Uterus (tissue), 2 donors: ENCODE data around the gene BOD1L1.

Source experiments
- CTCF ChIP-seq, 4 experiments: fragments of 200-600 bp in 2 of 4; fragments of 450-650 bp in 2 of 4; sonication (generic) in 2 of 4; IDR thresholded peaks; one replicate each; pipeline ENCODE4 v1.5.1; 2016 to 2019; ENCODE audit warnings: antibody characterized with exemption in 4 of 4, mild to moderate bottlenecking in 2 of 4, moderate library complexity in 1 of 4
- POLR2A ChIP-seq, 2 donors: fragments of 450-650 bp; IDR thresholded peaks; one replicate each; pipeline ENCODE4 v1.6.1; 2016; ENCODE audit warnings: antibody characterized with exemption in 2 of 2, mild to moderate bottlenecking in 1 of 2, moderate library complexity in 1 of 2

DNA sequence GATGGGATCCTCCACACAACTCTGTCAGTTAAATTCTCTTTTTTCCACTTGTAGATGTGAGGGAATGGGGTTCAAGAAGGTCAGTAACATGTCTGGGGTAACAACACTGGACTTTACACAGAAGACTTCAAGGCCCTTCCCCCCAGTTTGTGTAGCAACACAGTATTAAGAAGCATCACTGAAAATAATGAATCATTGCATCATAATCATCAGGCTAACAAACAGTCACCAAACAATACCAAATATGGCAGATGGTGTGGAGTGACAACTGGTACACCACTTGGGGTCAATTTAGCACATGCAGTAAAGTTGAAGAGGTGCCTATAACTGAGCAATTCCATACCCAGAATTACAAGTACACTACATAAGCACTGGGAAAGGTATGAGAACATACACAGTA, 38.6 kb downstream of the BOD1L1 start:
- TF ChIP-seq CTCF (IDR thresholded peaks at IDR 0.05), result no peak
- no peak for TF ChIP-seq POLR2A (IDR thresholded peaks at IDR 0.05)
